Subcutaneous adipose tissue (tissue), 4 donors: Measurements from ENCODE around the gene KRT10. TPM values are rescaled to one million over a fixed set of nuclear protein-coding genes. Genes with fewer than 3 reads are reported as not detected.

Experiments
- CTCF ChIP-seq: fragments of 450-650 bp; IDR thresholded peaks from one replicate; pipeline ENCODE4 v1.5.1; 2016; ENCODE audit warnings: low read depth, mild to moderate bottlenecking, control low read depth, antibody characterized with exemption, moderate library complexity
- total RNA-seq, 4 donors: library from RNA; depleted of rRNA; stranded (reverse); fragments of >200 nt; gene quantifications; one replicate each; pipeline ENCODE4 v1.1.0, GENCODE V29; 2016

Gene KRT10
- total RNA-seq, 4 donors from 2014 or later = 4.8 to 14.0 (median 7.4) TPM

GRCh38 chr17:40830085-40830776 is 7.8 kb upstream of the KRT10 start:
- TF ChIP-seq CTCF = no peak

- no peak for TF ChIP-seq CTCF
Measured at GRCh38 chr17:40828454-40829044, 6.1 kb upstream of the KRT10 start.

- TF ChIP-seq CTCF = no peak
Measured at GRCh38 chr17:40827746-40828453, 5.5 kb upstream of the KRT10 start.

- no peak for TF ChIP-seq CTCF
Measured at GRCh38 chr17:40825599-40825998, 3.2 kb upstream of the KRT10 start.

- no peak for TF ChIP-seq CTCF
Measured at GRCh38 chr17:40824015-40824832, 1.8 kb upstream of the KRT10 start.

- no peak for TF ChIP-seq CTCF
Measured at GRCh38 chr17:40821536-40821935, 878 bp downstream of the KRT10 start.
